ENCODE measurements around the gene FLNA. TPM values are rescaled to one million over a fixed set of nuclear protein-coding genes. Genes with fewer than 3 reads are reported as not detected.
A peak's percentile ranks its signal among the peaks of the same experiment; 100 is the strongest.

FLNA gene
- total and polyA plus RNA-seq, 10 of the 15 experiments (the other 5 are each of a cell fraction or from before 2014, with no cell fraction given) = 5.1 to 643 (median 171) TPM

- TF ChIP-seq ELK1 (IDR thresholded peaks at IDR 0.05; ENCODE audit: low read depth, low read length) (no peak), MYB (IDR thresholded peaks at IDR 0.05; ENCODE audit: borderline replicate concordance, low read depth, low read length) (no peak), POLR2A (IDR thresholded peaks at IDR 0.05; ENCODE audit: low read depth, low read length) (peak; percentile 99)
Observed at GRCh38 chrX:154371017-154371788, 3.2 kb downstream of the FLNA start (continued).

- Histone ChIP-seq H3K79me2 (ENCODE audit: control insufficient read depth, insufficient read depth, low read length) (peaks cover 35% of the 10 kb centered on the region), H3K36me3 (ENCODE audit: control insufficient read depth in 2 of 2, insufficient read depth in 2 of 2, low read length in 1 of 2) (peaks cover 0 to 17% of the 10 kb centered on the region in 2 experiments; a peak in 2 of 4 replicates), H3K27me3 (replicated peaks in 1 of 2; ENCODE audit: control insufficient read depth in 2 of 2, insufficient read depth in 2 of 2, low read length in 1 of 2) (no peaks in the 10 kb centered on the region), H3K9ac (ENCODE audit: control insufficient read depth, insufficient read depth, low read length) (peak overlapping the region; percentile 73), H3K4me2 (ENCODE audit: control insufficient read depth, insufficient read depth) (peak overlapping the region; percentile 44; the same call in 1 of the 2 replicates), H4K20me1 (ENCODE audit: control insufficient read depth, insufficient read depth) (no peaks in the 10 kb centered on the region), H3K9me3 (replicated peaks; ENCODE audit: control insufficient read depth, insufficient read depth, low read length) (no peaks in the 10 kb centered on the region; the same call in 2 of the 3 replicates), H3K4me1 (ENCODE audit: control insufficient read depth, insufficient read depth, low read length) (peaks cover 11% of the 10 kb centered on the region), H3K27ac (ENCODE audit: control insufficient read depth, insufficient read depth) (peak overlapping the region; percentile 80), H2AFZ (ENCODE audit: control insufficient read depth, low read depth, low read length) (no peak overlapping the region), H3K4me3 (peak overlapping the region; percentile 88)
- no peak for FAIRE-seq
- BruUV-seq (replicated peaks) = no TSS peak
- TF ChIP-seq HSF1 (IDR thresholded peaks at IDR 0.05; ENCODE audit: low read depth, low read length) = no peak
- no peak for TF ChIP-seq MYB (IDR thresholded peaks at IDR 0.05; ENCODE audit: borderline replicate concordance, low read depth, low read length)
- in situ Hi-C loops (cut with MboI) (loop anchor here (5.0 kb wide), 1 partner anchor 438 kb away; no protein-coding TSS in a partner anchor), intact Hi-C loops (cut with micrococcal nuclease; ENCODE audit: unreplicated experiment) (loop anchor here (5.0 to 10.0 kb wide), 2 partner anchors 54 to 443 kb away; partner anchors contain the start of genes ARHGAP4 and ATP6AP1)
- SMC1A ChIA-PET (ENCODE audit: uncharacterized antibody, unreplicated experiment) = no interaction called here
- no peak for ATAC-seq
- CTCF ChIA-PET = no interaction called here
- no peak for DNase-seq (ENCODE audit: low read depth, low spot score)
- POLR2A ChIA-PET = interaction anchor here (0.6 to 1.0 kb wide), 4 partner anchors 7 to 106 kb away, joined by 3 to 7 read pairs (median 3); partner anchors contain the start of gene EMD
- RAD21 ChIA-PET (ENCODE audit: unreplicated experiment) = interaction anchor here (0.8 to 1.0 kb wide), 2 partner anchors 173 to 392 kb away, joined by 3 to 4 read pairs; partner anchors contain the start of gene DKC1
- 36% methylated on average over 51 of the region's 63 CpGs for WGBS (ENCODE audit: insufficient coverage, insufficient replicate concordance, low lambda C conversion rate, missing lambda C conversion rate)
Observed at GRCh38 chrX:154370300-154371016, 4.0 kb downstream of the FLNA start.

Data from GM12878 (cell line).